HepG2 (cell line): ENCODE data around the gene PDILT. TPM values are rescaled to one million over a fixed set of nuclear protein-coding genes. Genes with fewer than 3 reads are reported as not detected.

Source experiments
- ARHGAP35 ChIP-seq: sonication (generic); formaldehyde crosslinking; IDR thresholded peaks from 2 replicates; pipeline ENCODE4 v1.9.0; 2022; ENCODE audit warnings: mild to moderate bottlenecking, inconsistent platforms, moderate library complexity, missing genetic modification reagents, borderline replicate concordance
- CTCF ChIP-seq: sonication (generic); formaldehyde crosslinking; IDR thresholded peaks from 2 replicates; pipeline ENCODE4 v1.5.0; 2020; ENCODE audit warnings: mild to moderate bottlenecking, missing genetic modification reagents, moderate library complexity
- DZIP1 ChIP-seq: sonication (generic); formaldehyde crosslinking; IDR thresholded peaks from 2 replicates; pipeline ENCODE4 v1.5.0; 2020; ENCODE audit warnings: mild to moderate bottlenecking, missing genetic modification reagents
- FIP1L1 ChIP-seq: fragments of 200-400 bp; formaldehyde crosslinking; IDR thresholded peaks from 2 replicates; pipeline ENCODE4 v1.6.1; 2018; ENCODE audit warnings: low read depth, mild to moderate bottlenecking, low read length, moderate library complexity, borderline replicate concordance; ENCODE audit not compliant: insufficient read depth
- FOXO1 ChIP-seq: sonication (generic); formaldehyde crosslinking; IDR thresholded peaks from 2 replicates; pipeline ENCODE4 v1.4.0; 2020; ENCODE audit warnings: missing genetic modification reagents
- GLMP ChIP-seq: sonication (generic); formaldehyde crosslinking; IDR thresholded peaks from 2 replicates; pipeline ENCODE4 v1.9.0; 2021; ENCODE audit warnings: missing genetic modification reagents, mild to moderate bottlenecking, borderline replicate concordance
- KDM2A ChIP-seq: sonication (generic); formaldehyde crosslinking; IDR thresholded peaks from 2 replicates; pipeline ENCODE4 v1.4.0; 2020; ENCODE audit warnings: low read depth, missing genetic modification reagents, borderline replicate concordance
- MIXL1 ChIP-seq: IDR thresholded peaks from 2 replicates; pipeline ENCODE4 v1.6.1; 2016
- NFIB ChIP-seq: sonication (generic); formaldehyde crosslinking; IDR thresholded peaks from 2 replicates; pipeline ENCODE4 v1.9.0; 2021; ENCODE audit warnings: missing genetic modification reagents, mild to moderate bottlenecking, borderline replicate concordance
- NKX3-1 ChIP-seq: sonication (generic); formaldehyde crosslinking; IDR thresholded peaks from 2 replicates; pipeline ENCODE4 v1.5.0; 2020; ENCODE audit warnings: missing genetic modification reagents
- NONO ChIP-seq, 2 experiments: fragments of 450-650 bp in 1 of 2; sonication (generic) in 1 of 2; formaldehyde crosslinking in 1 of 2; IDR thresholded peaks in 1 of 2; conservative IDR thresholded peaks in 1 of 2; 2 replicates each; pipeline versions ENCODE4 v1.6.1 to v1.8.0; 2017 to 2022; ENCODE audit warnings: mild to moderate bottlenecking in 1 of 2, missing genetic modification reagents in 1 of 2, moderate library complexity in 1 of 2
- NR2F6 ChIP-seq, 2 experiments: IDR thresholded peaks; 2 replicates each; pipeline ENCODE4 v1.6.1; 2016; ENCODE audit warnings: antibody characterized with exemption in 1 of 2, mild to moderate bottlenecking in 1 of 2
- STAG1 ChIP-seq: sonication (generic); formaldehyde crosslinking; IDR thresholded peaks from 2 replicates; pipeline ENCODE4 v1.4.0; 2020; ENCODE audit warnings: missing genetic modification reagents
- TEAD3 ChIP-seq: optimal IDR thresholded peaks from 2 replicates; pipeline ENCODE3; 2016; ENCODE audit warnings: borderline replicate concordance
- TGIF2 ChIP-seq: IDR thresholded peaks from 2 replicates; pipeline ENCODE4 v1.6.1; 2016; ENCODE audit warnings: control low read depth, missing compliant biosample characterization
- THAP8 ChIP-seq: sonication (generic); formaldehyde crosslinking; IDR thresholded peaks from 2 replicates; pipeline ENCODE4 v1.5.1; 2020; ENCODE audit warnings: missing genetic modification reagents, mild to moderate bottlenecking, borderline replicate concordance
- XRCC5 ChIP-seq: fragments of 200-400 bp; formaldehyde crosslinking; optimal IDR thresholded peaks from 2 replicates; pipeline ENCODE3; 2017; ENCODE audit warnings: mild to moderate bottlenecking, low read length
- ZBTB10 ChIP-seq: sonication (generic); formaldehyde crosslinking; IDR thresholded peaks from 2 replicates; pipeline ENCODE4 v1.4.0; 2020; ENCODE audit warnings: missing genetic modification reagents, borderline replicate concordance
- ZNF24 ChIP-seq: fragments of 450-650 bp; IDR thresholded peaks from 2 replicates; pipeline ENCODE4 v1.6.1; 2017; ENCODE audit warnings: antibody characterized with exemption, mild to moderate bottlenecking
- ZNF451 ChIP-seq: sonication (generic); formaldehyde crosslinking; IDR thresholded peaks from 2 replicates; pipeline ENCODE4 v1.5.0; 2020; ENCODE audit warnings: mild to moderate bottlenecking, missing genetic modification reagents
- polyA plus RNA-seq, 8 experiments: library from polyadenylated mRNA; depleted of rRNA in 3 of 8; stranded (reverse) in 7 of 8; unstranded in 1 of 8; fragments of >200 nt; fragmentation: Illumina TruSeq in 4 of 8; extraction: Trizol in 4 of 8; gene quantifications; 2 replicates each; pipeline versions ENCODE4 v1.2.1 to v1.2.3, GENCODE V29; 2011 to 2016; ENCODE audit warnings: low read depth in 4 of 8, missing spikeins in 1 of 8, mixed read lengths in 1 of 8; ENCODE audit not compliant: insufficient read depth in 1 of 8
- total RNA-seq, 5 experiments: library from RNA; depleted of rRNA; stranded (reverse); fragments of >200 nt; fragmentation: Illumina TruSeq; extraction: Trizol; gene quantifications; 2 replicates each; pipeline ENCODE4 v1.2.3, GENCODE V29; 2016; ENCODE audit warnings: low read depth in 1 of 5

PDILT gene
- total and polyA plus RNA-seq, 2 of the 13 experiments (the other 11 are each of a cell fraction or from before 2014, with no cell fraction given): not detected

- peak; percentile 6 for TF ChIP-seq TEAD3 (CRISPR knock-in tag)
- TF ChIP-seq NONO (IDR thresholded peaks at IDR 0.05): no peak
- TF ChIP-seq NONO (CRISPR knock-in tag; conservative IDR thresholded peaks at IDR 0.05): no peak
- TF ChIP-seq XRCC5: peak; percentile 39
- TF ChIP-seq DZIP1 (CRISPR knock-in tag): no peak
- no peak for TF ChIP-seq ZNF451 (CRISPR knock-in tag)
- TF ChIP-seq GLMP (CRISPR knock-in tag): no peak
- no peak for TF ChIP-seq ZNF24
- peak; percentile 99 for TF ChIP-seq MIXL1 (CRISPR knock-in tag)
- TF ChIP-seq KDM2A: 0 out of 2 replicates have a peak, but pooled peaks have one; percentile 27
- no peak for TF ChIP-seq FIP1L1
- TF ChIP-seq FOXO1 (CRISPR knock-in tag): no peak
- no peak for TF ChIP-seq THAP8 (CRISPR knock-in tag)
- TF ChIP-seq ZBTB10 (CRISPR knock-in tag): no peak
- TF ChIP-seq ARHGAP35: no peak
- peak; percentile 76 for TF ChIP-seq CTCF
- peak; percentile 76 for TF ChIP-seq STAG1 (CRISPR knock-in tag)
- TF ChIP-seq NKX3-1: no peak
- no peak for TF ChIP-seq TGIF2 (CRISPR knock-in tag)
- TF ChIP-seq NFIB (CRISPR knock-in tag): no peak
- TF ChIP-seq NR2F6 (IDR thresholded peaks at IDR 0.05): no peak
- TF ChIP-seq NR2F6 (CRISPR knock-in tag; IDR thresholded peaks at IDR 0.05): no peak
Measured at GRCh38 chr16:20359997-20360396, 44.5 kb downstream of the PDILT start (continued).
